RKO (cell line): ENCODE measurements around the gene TMEM175.

Source experiments
- DNase-seq: peaks from one replicate; pipeline ENCODE4 v3.0.0-alpha.2; 2016; ENCODE audit warnings: low spot score

TMEM175 gene

GRCh38 chr4:898869-899555, 33.2 kb upstream of the TMEM175 start:
- no peak for DNase-seq

- no peak for DNase-seq
Measured at GRCh38 chr4:899556-899906, 32.7 kb upstream of the TMEM175 start.

DNA sequence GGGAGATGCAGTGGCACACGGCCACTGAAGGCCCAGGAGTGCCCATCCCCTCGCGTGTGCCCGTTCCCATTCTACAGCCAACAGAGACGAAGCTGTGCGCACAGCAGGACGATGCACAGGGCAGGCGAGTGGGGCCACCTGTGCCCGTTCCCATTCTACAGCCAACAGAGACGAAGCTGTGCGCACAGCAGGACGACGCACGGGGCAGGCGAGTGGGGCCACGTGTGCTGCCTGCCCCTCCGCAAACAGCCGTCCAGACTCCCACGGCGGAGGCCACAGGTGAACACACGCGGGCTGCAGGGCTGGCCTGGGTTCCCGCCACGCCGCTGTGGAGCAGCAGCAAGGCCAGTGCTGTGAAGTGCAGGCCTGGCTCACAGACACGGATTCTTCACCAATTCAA, 32.2 kb upstream of the TMEM175 start:
- DNase-seq, result no peak

DNA sequence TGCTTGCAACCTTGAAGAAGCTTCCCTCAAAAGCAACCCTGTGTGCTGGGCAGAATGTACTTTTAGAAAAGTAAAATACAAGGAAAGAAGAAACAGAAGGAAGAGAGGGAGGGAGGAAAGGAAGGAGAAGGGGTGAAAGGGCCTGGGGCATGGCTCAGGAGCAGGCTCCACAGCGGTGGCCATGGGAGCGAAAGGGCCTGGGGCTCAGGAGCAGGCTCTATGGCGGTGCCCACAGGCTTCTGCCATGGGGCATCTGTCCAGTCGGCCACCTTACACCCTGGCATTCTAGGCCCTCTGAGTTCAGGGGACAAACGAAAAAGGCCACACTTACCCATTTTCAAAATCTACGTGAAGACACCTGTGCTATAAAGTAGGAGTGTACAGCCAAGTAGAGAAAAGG, 31.5 kb upstream of the TMEM175 start:
- DNase-seq, result no peak

GRCh38 chr4:901192-901910, 30.9 kb upstream of the TMEM175 start:
- no peak for DNase-seq

GRCh38 chr4:903066-904046, 28.9 kb upstream of the TMEM175 start:
- no peak for DNase-seq

DNA sequence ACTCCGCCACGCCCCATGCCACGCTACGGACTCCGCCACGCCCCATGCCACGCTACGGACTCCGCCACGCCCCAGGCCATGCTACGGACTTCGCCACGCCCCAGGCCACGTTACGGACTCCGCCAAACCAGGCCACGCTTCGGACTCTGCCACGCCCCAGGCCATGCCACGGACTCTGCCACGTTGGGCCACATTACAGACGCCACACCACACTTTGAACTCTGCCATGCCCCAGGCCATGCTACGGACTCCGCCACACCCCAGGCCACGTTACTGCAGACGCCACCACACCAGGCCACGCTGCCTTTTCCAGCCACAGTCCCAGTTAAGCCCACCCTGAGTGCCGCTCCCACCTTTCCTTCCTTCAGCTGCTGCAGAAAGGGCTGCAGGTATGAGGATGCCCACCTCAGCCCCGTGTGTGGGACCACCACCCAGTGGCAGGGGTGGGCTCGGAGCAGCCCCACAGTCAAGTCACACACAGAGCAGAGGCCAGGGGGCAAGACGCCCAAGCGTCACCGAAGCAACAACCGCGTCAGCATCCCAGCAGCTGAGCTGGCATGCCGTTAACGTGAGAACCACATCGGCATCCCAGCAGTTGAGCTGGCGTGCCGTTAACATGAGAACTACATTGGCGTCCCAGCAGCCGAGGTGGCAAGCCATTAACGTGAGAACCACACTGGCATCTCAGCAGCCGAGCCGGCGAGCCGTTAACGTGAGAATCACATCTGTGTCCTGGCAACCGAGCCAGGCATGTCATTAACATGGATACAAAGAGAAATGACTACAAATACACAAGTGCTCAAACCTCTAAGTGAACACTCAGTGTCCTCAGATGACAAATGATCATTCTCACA, 26.5 kb upstream of the TMEM175 start:
- DNase-seq, result no peak

GRCh38 chr4:906339-907102, 25.7 kb upstream of the TMEM175 start:
- DNase-seq, result no peak

GRCh38 chr4:907103-907400, 25.2 kb upstream of the TMEM175 start:
- DNase-seq, result no peak

DNA sequence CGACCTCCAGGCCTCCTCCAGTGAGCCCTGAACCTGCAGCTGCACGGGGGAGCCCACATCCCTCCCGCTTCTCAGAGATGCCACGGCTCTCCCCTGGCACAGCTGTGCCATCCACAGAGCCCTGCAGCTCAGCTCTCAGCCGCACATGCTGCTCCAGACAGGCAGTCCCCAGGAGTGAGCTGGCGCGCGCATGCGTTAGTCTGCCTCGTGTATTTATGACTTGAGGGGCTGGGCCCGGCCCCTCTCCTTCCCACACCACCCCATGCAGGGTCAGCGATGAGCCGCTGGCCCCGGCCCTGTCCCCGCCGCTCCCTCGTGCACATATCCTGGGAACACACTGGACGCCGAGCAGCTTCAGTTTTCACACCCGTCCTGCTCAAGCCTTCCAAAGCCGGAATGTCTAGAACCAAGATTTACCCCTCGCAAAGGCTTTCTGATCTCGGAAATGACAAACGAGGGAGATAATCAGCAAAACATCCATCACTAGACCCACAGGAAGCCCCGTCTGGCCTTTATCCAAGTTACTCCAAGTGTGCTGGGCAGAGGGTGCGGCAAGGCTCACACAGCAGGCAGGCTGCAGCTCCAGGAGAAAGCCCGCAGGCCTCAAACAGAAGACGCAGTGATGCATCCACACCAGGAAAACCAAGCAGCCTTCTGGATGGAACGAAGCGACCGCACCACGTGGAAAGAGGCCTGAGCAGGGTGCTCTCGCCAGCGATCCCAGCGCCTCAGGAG, 24.4 kb upstream of the TMEM175 start:
- DNase-seq, result no peak

- DNase-seq, result no peak
Measured at GRCh38 chr4:909131-909571, 23.1 kb upstream of the TMEM175 start.

DNA sequence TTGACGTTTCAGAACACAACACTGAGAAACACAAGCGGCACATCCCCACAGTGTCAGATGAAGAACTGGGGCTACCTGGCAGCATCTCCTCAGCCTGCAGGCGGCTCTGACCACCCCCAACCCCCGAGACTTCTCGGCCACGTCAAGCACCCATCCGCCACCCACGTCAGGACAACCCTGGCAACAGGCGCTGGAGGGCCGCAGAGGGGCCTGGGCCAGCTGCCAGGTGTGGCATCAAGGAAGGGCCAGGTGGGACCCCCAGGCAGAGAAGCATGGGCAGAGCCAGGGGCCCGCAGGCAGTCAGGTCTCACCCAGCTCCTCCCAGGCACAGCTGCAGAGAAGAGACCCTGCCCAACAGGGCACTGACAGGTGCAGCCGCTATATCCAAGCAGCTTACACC, 22.4 kb upstream of the TMEM175 start:
- DNase-seq, result no peak

DNA sequence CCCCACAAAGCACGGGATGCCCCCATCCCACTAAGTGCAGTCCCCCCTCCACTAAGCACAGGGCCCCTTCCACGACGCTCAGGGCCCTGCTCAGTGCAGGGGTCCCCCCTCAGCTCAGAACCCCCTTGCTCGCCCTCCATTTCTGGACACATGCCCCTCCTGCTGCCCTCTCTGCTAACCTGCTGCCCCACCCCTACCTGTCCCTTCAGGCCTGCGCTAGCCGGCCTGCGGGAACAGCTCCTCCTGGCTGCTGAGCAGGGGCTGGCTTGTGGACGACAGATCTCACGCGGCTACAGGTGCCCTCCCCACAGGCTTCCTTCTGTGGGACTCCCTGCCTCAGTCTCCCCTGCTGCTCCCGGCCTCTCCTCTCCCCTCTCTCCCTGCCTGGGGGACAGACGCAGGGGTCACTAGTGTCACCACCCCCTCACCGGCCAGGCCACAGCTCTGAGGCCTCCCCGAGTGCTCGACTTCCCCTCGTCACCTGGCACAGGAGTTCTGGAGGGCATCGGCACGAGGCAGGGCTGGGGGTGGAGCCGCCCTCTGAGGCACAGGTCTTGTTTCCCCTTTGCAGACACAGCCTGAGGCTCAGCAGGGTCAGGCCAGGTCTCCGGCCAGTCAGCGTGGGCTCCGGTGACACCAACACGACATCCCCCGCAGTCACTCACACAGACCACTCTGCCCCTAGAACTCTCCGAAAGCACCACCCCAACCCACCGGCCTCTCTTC, 21.7 kb upstream of the TMEM175 start:
- DNase-seq, result no peak

DNA sequence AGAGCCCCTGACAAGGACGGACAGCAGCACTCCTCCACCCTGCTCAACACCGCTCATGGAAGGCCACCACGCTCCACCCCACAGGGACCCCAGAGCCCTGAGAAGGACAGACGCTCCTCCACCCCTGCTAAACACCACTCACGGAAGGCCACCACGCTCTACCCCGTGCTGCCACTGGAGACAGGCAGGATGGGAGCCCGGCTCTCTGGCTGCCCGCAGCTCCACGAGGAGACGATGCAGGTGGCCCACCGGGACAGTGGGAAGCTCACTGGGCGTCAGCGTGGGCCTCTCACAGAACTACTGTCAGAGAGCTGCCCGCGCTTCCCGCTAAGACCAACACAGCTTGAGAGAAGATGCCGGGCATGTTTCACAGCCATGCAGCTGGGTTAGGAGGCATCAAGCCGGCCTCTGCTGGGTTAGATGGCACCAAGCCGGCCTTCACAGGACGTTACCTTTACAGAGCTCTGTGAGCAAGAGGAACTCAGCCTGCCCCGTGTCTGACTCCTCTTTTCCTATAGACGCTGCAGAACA, 21.0 kb upstream of the TMEM175 start:
- no peak for DNase-seq

DNA sequence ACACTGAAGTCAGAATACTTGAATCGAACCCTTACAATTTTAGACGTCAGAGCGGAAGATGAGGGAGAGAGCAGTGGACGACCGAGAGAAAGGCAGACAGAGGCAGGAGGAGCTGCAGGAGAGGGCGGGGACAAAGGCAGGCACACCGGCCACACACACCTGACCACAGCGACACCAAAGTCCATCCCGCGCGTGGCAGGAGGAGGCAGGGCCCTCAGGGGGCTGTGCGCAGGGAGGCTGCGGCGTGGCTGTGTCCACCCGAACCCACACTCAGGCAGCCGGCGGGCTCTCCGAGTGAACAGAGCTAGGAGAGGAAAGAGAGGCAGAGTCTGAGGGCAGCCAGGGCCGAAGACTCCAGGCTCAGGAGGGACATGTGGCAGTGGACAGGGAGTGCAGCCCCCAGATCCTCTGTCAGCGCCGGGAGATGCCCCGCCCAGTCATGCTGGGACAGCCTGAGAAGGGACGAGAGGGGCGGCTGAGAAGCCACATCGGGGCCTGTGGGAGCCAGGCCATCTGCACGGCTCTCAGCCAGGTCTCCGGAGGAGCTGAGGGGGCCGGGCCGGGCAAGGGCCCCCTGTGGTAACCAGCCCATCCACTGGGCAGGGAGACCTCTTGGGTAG, 20.3 kb upstream of the TMEM175 start:
- DNase-seq, result no peak

GRCh38 chr4:912548-913279, 19.5 kb upstream of the TMEM175 start:
- DNase-seq, result no peak

- DNase-seq, result no peak
Measured at GRCh38 chr4:913280-913618, 19.0 kb upstream of the TMEM175 start.

- DNase-seq, result no peak
Measured at GRCh38 chr4:914531-914930, 17.7 kb upstream of the TMEM175 start.
